GM12874 (cell line): Measurements from ENCODE around the gene BUB1B.

ENCODE experiments used
- CTCF ChIP-seq: IDR thresholded peaks from 2 replicates; pipeline ENCODE4 v1.5.1; 2011; ENCODE audit warnings: low read depth, mild to moderate bottlenecking, control low read depth, low read length, moderate library complexity; ENCODE audit not compliant: insufficient read depth

Gene BUB1B, protein sequence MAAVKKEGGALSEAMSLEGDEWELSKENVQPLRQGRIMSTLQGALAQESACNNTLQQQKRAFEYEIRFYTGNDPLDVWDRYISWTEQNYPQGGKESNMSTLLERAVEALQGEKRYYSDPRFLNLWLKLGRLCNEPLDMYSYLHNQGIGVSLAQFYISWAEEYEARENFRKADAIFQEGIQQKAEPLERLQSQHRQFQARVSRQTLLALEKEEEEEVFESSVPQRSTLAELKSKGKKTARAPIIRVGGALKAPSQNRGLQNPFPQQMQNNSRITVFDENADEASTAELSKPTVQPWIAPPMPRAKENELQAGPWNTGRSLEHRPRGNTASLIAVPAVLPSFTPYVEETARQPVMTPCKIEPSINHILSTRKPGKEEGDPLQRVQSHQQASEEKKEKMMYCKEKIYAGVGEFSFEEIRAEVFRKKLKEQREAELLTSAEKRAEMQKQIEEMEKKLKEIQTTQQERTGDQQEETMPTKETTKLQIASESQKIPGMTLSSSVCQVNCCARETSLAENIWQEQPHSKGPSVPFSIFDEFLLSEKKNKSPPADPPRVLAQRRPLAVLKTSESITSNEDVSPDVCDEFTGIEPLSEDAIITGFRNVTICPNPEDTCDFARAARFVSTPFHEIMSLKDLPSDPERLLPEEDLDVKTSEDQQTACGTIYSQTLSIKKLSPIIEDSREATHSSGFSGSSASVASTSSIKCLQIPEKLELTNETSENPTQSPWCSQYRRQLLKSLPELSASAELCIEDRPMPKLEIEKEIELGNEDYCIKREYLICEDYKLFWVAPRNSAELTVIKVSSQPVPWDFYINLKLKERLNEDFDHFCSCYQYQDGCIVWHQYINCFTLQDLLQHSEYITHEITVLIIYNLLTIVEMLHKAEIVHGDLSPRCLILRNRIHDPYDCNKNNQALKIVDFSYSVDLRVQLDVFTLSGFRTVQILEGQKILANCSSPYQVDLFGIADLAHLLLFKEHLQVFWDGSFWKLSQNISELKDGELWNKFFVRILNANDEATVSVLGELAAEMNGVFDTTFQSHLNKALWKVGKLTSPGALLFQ

GRCh38 chr15:40160689-40161688, at the start of gene BUB1B:
BUB1B (plus strand) TSS chr15:40161069; CDS start chr15:40161221, 152 bp downstream.
- TF ChIP-seq CTCF = no peak

DNA sequence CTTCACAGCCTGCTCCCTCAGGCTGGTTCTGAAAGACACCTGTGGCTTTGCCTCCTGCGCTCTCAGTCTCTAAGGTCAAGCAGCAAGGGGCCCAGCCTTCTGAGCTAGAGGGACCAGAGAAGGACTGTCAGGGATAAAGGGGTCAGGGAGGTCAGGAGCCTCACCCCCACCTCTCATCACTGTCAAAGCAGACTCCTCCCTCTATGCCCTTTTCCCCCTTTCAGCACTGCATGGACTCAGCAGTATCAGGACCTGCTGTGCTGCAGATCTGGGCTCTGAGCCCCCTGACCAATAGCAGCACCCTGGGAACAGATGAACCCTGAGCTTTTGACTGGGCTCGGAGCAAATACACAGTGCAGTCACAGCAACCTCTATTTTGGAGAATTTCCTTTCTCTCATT, 49.0 kb upstream of the BUB1B start:
- TF ChIP-seq CTCF = no peak

DNA sequence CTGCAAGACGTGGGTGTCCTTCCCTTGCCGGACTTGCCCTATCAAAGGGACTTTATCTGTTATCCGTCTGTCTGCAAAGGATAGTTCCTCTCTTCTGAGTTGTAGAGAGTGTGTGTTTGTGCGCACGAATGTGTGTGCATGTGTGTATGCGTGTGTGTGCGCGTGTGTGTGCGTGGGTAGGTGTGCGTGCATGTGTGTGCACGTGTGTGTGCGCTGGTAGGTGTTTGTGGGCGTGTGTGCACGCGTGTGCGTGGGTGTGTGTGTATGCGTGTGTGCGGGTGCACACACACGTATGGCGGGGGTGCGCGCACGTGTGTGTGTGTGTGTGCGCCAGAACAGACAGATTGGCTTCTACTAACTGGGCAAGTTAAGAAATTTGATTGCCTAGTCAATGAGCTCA, 48.1 kb upstream of the BUB1B start:
- TF ChIP-seq CTCF = no peak

- no peak for TF ChIP-seq CTCF
Measured at GRCh38 chr15:40114218-40114617, 46.7 kb upstream of the BUB1B start.

- TF ChIP-seq CTCF = no peak
Measured at GRCh38 chr15:40115670-40116093, 45.2 kb upstream of the BUB1B start.

GRCh38 chr15:40118473-40118872, 42.4 kb upstream of the BUB1B start:
- TF ChIP-seq CTCF = no peak
